Thyroid gland (tissue), 4 donors: ENCODE results near the gene RENBP. TPM values are rescaled to one million over a fixed set of nuclear protein-coding genes. Genes with fewer than 3 reads are reported as not detected.

Source experiments
- DNase-seq, 2 donors: peaks; one replicate each; pipeline ENCODE4 v3.0.0-alpha.2; 2019
- H3K27ac ChIP-seq, 3 donors: fragments of 200-600 bp; sonication (generic); 1 replicate in 2 of 3; 2 replicates in 1 of 3; pipeline ENCODE4 v1.5.1; 2016 to 2019; ENCODE audit warnings: mild to moderate bottlenecking in 1 of 3, moderate library complexity in 1 of 3
- H3K27me3 ChIP-seq: fragments of 200-600 bp; sonication (generic); one replicate; pipeline ENCODE4 v1.5.1; 2019
- H3K36me3 ChIP-seq, 2 donors: fragments of 200-600 bp; sonication (generic); one replicate each; pipeline ENCODE4 v1.5.1; 2016 to 2019
- H3K4me1 ChIP-seq, 2 donors: fragments of 200-600 bp; sonication (generic); one replicate each; pipeline ENCODE4 v1.5.1; 2017 to 2019
- H3K4me3 ChIP-seq, 3 donors: fragments of 200-600 bp; sonication (generic); replicated peaks in 1 of 3; 1 replicate in 2 of 3; 2 replicates in 1 of 3; pipeline ENCODE4 v1.5.1; 2016; ENCODE audit warnings: mild to moderate bottlenecking in 1 of 3
- H3K9me3 ChIP-seq: fragments of 200-600 bp; sonication (generic); one replicate; pipeline ENCODE4 v1.5.1; 2017
- POLR2A ChIP-seq, 2 donors: fragments of 450-650 bp; IDR thresholded peaks; one replicate each; pipeline ENCODE4 v1.6.1; 2017; ENCODE audit warnings: antibody characterized with exemption in 2 of 2, mild to moderate bottlenecking in 2 of 2, moderate library complexity in 1 of 2
- WGBS, 2 donors: methylation state at CpG; one replicate each; pipeline ENCODE4 v1.1.5; 2017; 5-methylcytosine and 5-hydroxymethylcytosine counted together
- intact Hi-C: fragments of 100-400 bp; cut with DNase I; formaldehyde crosslinking; loops from one replicate; pipeline ENCODE4 v1.15.1; 2023
- total RNA-seq, 4 donors: library from RNA; depleted of rRNA; stranded (reverse); fragments of >200 nt; gene quantifications; one replicate each; pipeline ENCODE4 v1.2.3, GENCODE V29; 2016
- TF ChIP-seq, protein P1 (sequence below), 6 experiments: fragments of 200-600 bp in 3 of 6; fragments of 450-650 bp in 3 of 6; sonication (generic) in 3 of 6; IDR thresholded peaks; one replicate each; pipeline ENCODE4 v1.5.1; 2016 to 2019; ENCODE audit warnings: antibody characterized with exemption in 6 of 6, mild to moderate bottlenecking in 2 of 6, inconsistent platforms in 1 of 6, moderate library complexity in 1 of 6

The RENBP gene
- total RNA-seq, 4 donors from 2014 or later, result 3.6 to 16.5 (median 4.4) TPM

DNA sequence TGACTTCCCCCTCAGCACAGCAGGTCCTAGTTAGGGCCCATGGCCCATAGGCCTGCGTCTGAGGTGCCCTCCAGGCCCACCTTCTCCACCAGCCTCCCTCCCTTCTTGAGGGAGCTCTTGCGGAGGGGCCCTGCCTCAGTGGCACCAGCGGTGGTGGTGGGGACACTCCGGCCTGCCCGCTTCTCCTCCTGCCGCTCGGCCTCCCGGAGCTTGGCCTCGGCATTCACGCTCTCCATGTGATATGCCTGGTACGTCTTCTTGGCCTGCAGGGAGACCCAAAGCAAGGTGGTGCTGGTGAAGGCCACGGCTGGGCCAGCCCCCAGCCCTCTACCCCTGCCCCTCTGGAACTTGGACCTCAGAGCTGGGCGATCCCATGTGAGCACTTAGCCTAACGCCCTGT lies 23.9 kb downstream of the RENBP start:
- intact Hi-C loops, result no loop called here
- no peaks in the 10 kb centered on the region for H3K9me3 ChIP-seq
- 100% methylated on average over 1 to 8 of the region's 14 CpGs for WGBS, 2 donors
- no peak overlapping the region for H3K27ac ChIP-seq
- no peaks in the 10 kb centered on the region for H3K36me3 ChIP-seq
- H3K4me1 ChIP-seq, result no peaks in the 10 kb centered on the region
- no peak for DNase-seq
- H3K4me3 ChIP-seq, result no peak overlapping the region
- no peak for TF ChIP-seq POLR2A (IDR thresholded peaks at IDR 0.05)
- TF ChIP-seq, protein P1, sequence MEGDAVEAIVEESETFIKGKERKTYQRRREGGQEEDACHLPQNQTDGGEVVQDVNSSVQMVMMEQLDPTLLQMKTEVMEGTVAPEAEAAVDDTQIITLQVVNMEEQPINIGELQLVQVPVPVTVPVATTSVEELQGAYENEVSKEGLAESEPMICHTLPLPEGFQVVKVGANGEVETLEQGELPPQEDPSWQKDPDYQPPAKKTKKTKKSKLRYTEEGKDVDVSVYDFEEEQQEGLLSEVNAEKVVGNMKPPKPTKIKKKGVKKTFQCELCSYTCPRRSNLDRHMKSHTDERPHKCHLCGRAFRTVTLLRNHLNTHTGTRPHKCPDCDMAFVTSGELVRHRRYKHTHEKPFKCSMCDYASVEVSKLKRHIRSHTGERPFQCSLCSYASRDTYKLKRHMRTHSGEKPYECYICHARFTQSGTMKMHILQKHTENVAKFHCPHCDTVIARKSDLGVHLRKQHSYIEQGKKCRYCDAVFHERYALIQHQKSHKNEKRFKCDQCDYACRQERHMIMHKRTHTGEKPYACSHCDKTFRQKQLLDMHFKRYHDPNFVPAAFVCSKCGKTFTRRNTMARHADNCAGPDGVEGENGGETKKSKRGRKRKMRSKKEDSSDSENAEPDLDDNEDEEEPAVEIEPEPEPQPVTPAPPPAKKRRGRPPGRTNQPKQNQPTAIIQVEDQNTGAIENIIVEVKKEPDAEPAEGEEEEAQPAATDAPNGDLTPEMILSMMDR (IDR thresholded peaks at IDR 0.05), result no peak
- no peaks in the 10 kb centered on the region for H3K27me3 ChIP-seq

DNA sequence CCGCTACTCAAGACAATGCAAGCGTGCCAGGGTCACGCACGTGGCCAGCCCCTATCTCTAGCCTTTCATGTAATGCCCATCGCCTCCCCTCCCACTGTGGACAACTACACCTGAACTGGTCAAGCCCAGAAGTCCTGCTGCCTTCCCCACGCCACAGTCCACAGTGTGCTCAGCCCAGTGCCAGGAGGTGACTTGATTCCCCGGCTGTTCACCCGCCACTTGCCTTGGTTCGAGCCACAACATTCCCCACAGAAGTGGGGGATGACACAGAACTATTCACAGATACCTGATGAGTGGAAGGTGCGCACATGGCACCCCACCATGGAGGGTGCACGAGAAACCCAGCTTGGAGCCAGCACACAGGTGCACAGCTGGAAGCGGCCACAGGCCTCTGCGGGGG lies 25.2 kb downstream of the RENBP start:
- no peaks in the 10 kb centered on the region for H3K27me3 ChIP-seq
- 86 to 98% methylated on average over 6 to 11 of the region's 13 CpGs for WGBS, 2 donors
- TF ChIP-seq, protein P1 (IDR thresholded peaks at IDR 0.05), result no peak
- no peak for TF ChIP-seq POLR2A (IDR thresholded peaks at IDR 0.05)
- H3K27ac ChIP-seq, result no peak overlapping the region
- no peaks in the 10 kb centered on the region for H3K4me1 ChIP-seq
- intact Hi-C loops, result no loop called here
- H3K36me3 ChIP-seq, result no peaks in the 10 kb centered on the region
- H3K9me3 ChIP-seq, result no peaks in the 10 kb centered on the region
- DNase-seq, result no peak
- no peak overlapping the region for H3K4me3 ChIP-seq

DNA sequence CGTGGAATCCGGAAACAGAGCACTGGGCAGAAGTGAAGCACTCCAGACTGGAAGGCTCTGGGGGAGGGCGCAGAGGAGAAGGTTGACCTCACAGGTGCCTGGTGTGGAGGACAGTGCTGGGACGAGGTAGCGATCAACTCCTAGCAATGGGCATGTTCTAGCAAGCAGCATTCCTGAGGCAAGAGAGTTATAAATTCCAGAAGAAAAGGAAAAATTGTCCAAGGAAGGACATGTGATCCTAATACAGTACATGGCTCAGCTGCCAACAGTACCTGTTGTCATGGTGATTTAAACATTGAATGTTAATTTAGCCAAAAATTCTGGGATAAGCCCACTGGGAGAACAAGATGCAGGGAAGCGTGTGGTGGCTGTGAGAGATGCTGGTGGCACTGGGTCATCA lies 26.6 kb downstream of the RENBP start:
- intact Hi-C loops, result no loop called here
- TF ChIP-seq POLR2A (IDR thresholded peaks at IDR 0.05), result no peak
- TF ChIP-seq, protein P1 (IDR thresholded peaks at IDR 0.05), result no peak
- 81 to 87% methylated on average over 6 of the region's 6 CpGs for WGBS, 2 donors
- Histone ChIP-seq H3K27ac (no peak overlapping the region), H3K4me3 (no peak overlapping the region), H3K36me3 (no peaks in the 10 kb centered on the region), H3K27me3 (no peaks in the 10 kb centered on the region), H3K9me3 (no peaks in the 10 kb centered on the region), H3K4me1 (no peaks in the 10 kb centered on the region)
- no peak for DNase-seq

DNA sequence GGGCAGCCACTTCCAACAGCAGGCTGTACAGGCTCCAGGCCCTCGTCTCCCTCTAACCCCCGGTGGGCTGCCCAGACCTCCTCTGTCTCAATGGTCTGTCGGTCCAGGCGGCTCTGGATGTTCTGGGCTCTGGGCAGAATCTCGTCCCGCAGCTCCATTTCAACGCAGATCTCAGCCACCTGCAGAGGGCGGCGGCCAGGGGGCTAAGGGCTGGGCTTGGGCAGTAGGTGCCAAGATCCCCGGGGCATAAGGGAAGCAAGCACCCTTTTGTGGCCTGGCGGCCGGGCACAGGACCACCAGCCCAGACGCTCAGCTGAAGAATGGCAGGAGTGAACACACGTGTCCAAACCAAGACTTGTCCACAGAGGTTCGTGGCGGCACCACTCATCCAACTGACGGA lies 30.7 kb downstream of the RENBP start:
- no peaks in the 10 kb centered on the region for H3K4me1 ChIP-seq
- intact Hi-C loops, result no loop called here
- TF ChIP-seq, protein P1 (IDR thresholded peaks at IDR 0.05), result no peak
- TF ChIP-seq POLR2A (IDR thresholded peaks at IDR 0.05), result no peak
- no peak for DNase-seq
- H3K36me3 ChIP-seq, result no peaks in the 10 kb centered on the region
- no peaks in the 10 kb centered on the region for H3K27me3 ChIP-seq
- WGBS, 2 donors, result 90 to 93% methylated on average over 4 to 7 of the region's 17 CpGs
- H3K9me3 ChIP-seq, result no peaks in the 10 kb centered on the region
- H3K27ac ChIP-seq, result no peak overlapping the region
- no peak overlapping the region for H3K4me3 ChIP-seq

DNA sequence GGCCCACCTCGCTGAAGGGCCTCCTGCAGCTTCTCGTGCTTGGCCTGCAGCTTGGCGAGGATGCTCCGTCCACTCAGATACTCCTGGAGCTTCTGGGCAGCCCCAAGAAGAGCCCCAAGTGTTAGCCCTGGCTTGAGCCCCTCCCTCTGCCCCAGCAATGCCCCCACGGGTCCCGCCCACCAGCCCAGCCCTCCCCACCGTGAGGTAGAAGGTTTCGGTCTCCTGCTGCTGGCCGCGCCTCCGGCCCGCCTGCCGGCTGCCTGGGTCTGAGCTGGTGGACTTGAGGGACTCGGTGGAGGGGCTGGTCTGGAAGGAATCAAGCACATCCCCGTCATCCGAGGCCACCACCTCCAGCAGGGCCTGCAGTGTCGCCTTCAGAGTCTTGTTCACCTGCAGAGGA lies 31.2 kb downstream of the RENBP start:
- Histone ChIP-seq H3K27ac (no peak overlapping the region), H3K27me3 (no peaks in the 10 kb centered on the region), H3K9me3 (no peaks in the 10 kb centered on the region), H3K4me3 (no peak overlapping the region), H3K4me1 (no peaks in the 10 kb centered on the region), H3K36me3 (no peaks in the 10 kb centered on the region)
- TF ChIP-seq, protein P1 (IDR thresholded peaks at IDR 0.05), result no peak
- no peak for TF ChIP-seq POLR2A (IDR thresholded peaks at IDR 0.05)
- DNase-seq, result no peak
- WGBS, 2 donors, result 83% methylated on average over 2 of the region's 17 CpGs; no CpG with 5 or more reads in 1 of the 2 donors
- intact Hi-C loops, result no loop called here
